NCI-H1694 (cell line): Measurements from ENCODE around the gene MCRIP2.
A peak's percentile ranks its signal among the peaks of the same experiment; 100 is the strongest.
"Not testable (repeated sequence)": the region's sequence is repeated elsewhere in the genome, so short reads cannot be mapped to it uniquely, and the experiment has no call there.

Experiments used
- DNase-seq: peaks from one replicate; lab custom pipeline; 2025; lab: John Stamatoyannopoulos, UW

The MCRIP2 gene

GRCh38 chr16:680967-681745, 39.5 kb downstream of the MCRIP2 start:
- DNase-seq = no peak

- no peak for DNase-seq
These were observed 40.3 kb downstream of the MCRIP2 start for GRCh38 chr16:681746-682427.

- DNase-seq = no peak
These were observed 41.1 kb downstream of the MCRIP2 start for GRCh38 chr16:682493-683395.

- no peak for DNase-seq
These were observed 41.9 kb downstream of the MCRIP2 start for GRCh38 chr16:683396-684070.

- DNase-seq = peak; percentile 80
These were observed 42.6 kb downstream of the MCRIP2 start, which contains the start of gene JMJD8 for GRCh38 chr16:684071-684794. JMJD8 (minus strand) TSS chr16:684334; CDS start chr16:684319, 15 bp downstream.

- no peak for DNase-seq
These were observed 43.5 kb downstream of the MCRIP2 start for GRCh38 chr16:684961-685696.

GRCh38 chr16:685967-686366, 44.3 kb downstream of the MCRIP2 start:
- no peak for DNase-seq

- DNase-seq = no peak
These were observed 45.0 kb downstream of the MCRIP2 start for GRCh38 chr16:686459-687260.

GRCh38 chr16:687499-687898, 45.9 kb downstream of the MCRIP2 start:
- no peak for DNase-seq

GRCh38 chr16:689175-689897, 47.7 kb downstream of the MCRIP2 start:
- no peak for DNase-seq

GRCh38 chr16:691242-691641, 49.6 kb downstream of the MCRIP2 start:
- DNase-seq = not testable (repeated sequence)

- no peak for DNase-seq
These were observed 50.9 kb downstream of the MCRIP2 start for GRCh38 chr16:692356-693108.

GRCh38 chr16:693364-693763, 51.7 kb downstream of the MCRIP2 start:
- DNase-seq = no peak

- no peak for DNase-seq
These were observed 52.1 kb downstream of the MCRIP2 start for GRCh38 chr16:693766-694165.

- no peak for DNase-seq
These were observed 52.7 kb downstream of the MCRIP2 start for GRCh38 chr16:694187-694862.

- no peak for DNase-seq
These were observed 53.3 kb downstream of the MCRIP2 start for GRCh38 chr16:694863-695354.

- DNase-seq = no peak
These were observed 53.9 kb downstream of the MCRIP2 start for GRCh38 chr16:695355-696089.
